ENCODE results near the gene ATP6V1C2. TPM values are rescaled to one million over a fixed set of nuclear protein-coding genes. Genes with fewer than 3 reads are reported as not detected.

Gene ATP6V1C2
- total RNA-seq, 4 donors from 2014 or later, result 2.3 to 17.3 (median 10.6) TPM

GRCh38 chr2:10794876-10795275, 73.4 kb downstream of the ATP6V1C2 start:
- Histone ChIP-seq H3K4me3 (no peak overlapping the region), H3K27me3 (no peaks in the 10 kb centered on the region), H3K9me3 (no peaks in the 10 kb centered on the region), H3K36me3 (peaks cover 15 to 100% (median 15%) of the 10 kb centered on the region in 3 donors), H3K27ac (no peak overlapping the region), H3K4me1 (peaks cover 0 to 6% (median 0%) of the 10 kb centered on the region in 3 donors)
- TF ChIP-seq CTCF (IDR thresholded peaks at IDR 0.05) (no peak), POLR2A (IDR thresholded peaks at IDR 0.05) (no peak)
- DNase-seq, result no peak
- intact Hi-C loops (cut with DNase I), result no loop called here
- WGBS, 2 donors, result 88 to 93% methylated on average over 4 to 5 of the region's 5 CpGs

- Histone ChIP-seq H3K4me1 (peaks cover 0 to 6% (median 0%) of the 10 kb centered on the region in 3 donors), H3K4me3 (no peak overlapping the region), H3K27ac (no peak overlapping the region), H3K27me3 (no peaks in the 10 kb centered on the region), H3K36me3 (peaks cover 13 to 100% (median 16%) of the 10 kb centered on the region in 3 donors), H3K9me3 (no peaks in the 10 kb centered on the region)
- intact Hi-C loops (cut with DNase I), result no loop called here
- 71 to 72% methylated on average over 7 of the region's 7 CpGs for WGBS, 2 donors
- no peak for DNase-seq
- TF ChIP-seq POLR2A (IDR thresholded peaks at IDR 0.05) (no peak), CTCF (IDR thresholded peaks at IDR 0.05) (no peak)
These were observed 74.1 kb downstream of the ATP6V1C2 start for GRCh38 chr2:10795508-10796046.

GRCh38 chr2:10796703-10797102, 75.3 kb downstream of the ATP6V1C2 start:
- no peak overlapping the region for H3K27ac ChIP-seq
- 61 to 96% methylated on average over 2 of the region's 2 CpGs for WGBS, 2 donors

GRCh38 chr2:10798783-10799182, 77.4 kb downstream of the ATP6V1C2 start:
- no peak overlapping the region for H3K4me3 ChIP-seq
- intact Hi-C loops (cut with DNase I), result no loop called here
- WGBS, 2 donors, result 83 to 85% methylated on average over 8 of the region's 8 CpGs
- H3K27me3 ChIP-seq, result no peaks in the 10 kb centered on the region
- no peak for DNase-seq
- H3K36me3 ChIP-seq, result peaks cover 6 to 91% (median 15%) of the 10 kb centered on the region in 3 donors
- no peak for TF ChIP-seq CTCF (IDR thresholded peaks at IDR 0.05)
- TF ChIP-seq POLR2A (IDR thresholded peaks at IDR 0.05), result no peak
- no peak overlapping the region for H3K27ac ChIP-seq
- H3K9me3 ChIP-seq, result no peaks in the 10 kb centered on the region
- H3K4me1 ChIP-seq, result no peaks in the 10 kb centered on the region

More at GRCh38 chr2:10796703-10797102, 75.3 kb downstream of the ATP6V1C2 start:
- DNase-seq, result no peak
- H3K4me1 ChIP-seq, result peaks cover 0 to 6% (median 0%) of the 10 kb centered on the region in 3 donors
- intact Hi-C loops (cut with DNase I), result no loop called here
- H3K9me3 ChIP-seq, result no peaks in the 10 kb centered on the region
- H3K27me3 ChIP-seq, result no peaks in the 10 kb centered on the region
- no peak for TF ChIP-seq CTCF (IDR thresholded peaks at IDR 0.05)
- TF ChIP-seq POLR2A (IDR thresholded peaks at IDR 0.05), result no peak
- peaks cover 13 to 100% (median 20%) of the 10 kb centered on the region in 3 donors for H3K36me3 ChIP-seq
- no peak overlapping the region for H3K4me3 ChIP-seq

GRCh38 chr2:10800163-10800562, 78.7 kb downstream of the ATP6V1C2 start:
- Histone ChIP-seq H3K27ac (no peak overlapping the region), H3K4me3 (no peak overlapping the region), H3K4me1 (no peaks in the 10 kb centered on the region), H3K9me3 (no peaks in the 10 kb centered on the region), H3K36me3 (peaks cover 6 to 77% (median 15%) of the 10 kb centered on the region in 3 donors), H3K27me3 (no peaks in the 10 kb centered on the region)
- WGBS, 2 donors, result 86 to 97% methylated on average over 4 of the region's 4 CpGs
- no peak for DNase-seq
- intact Hi-C loops (cut with DNase I), result no loop called here
- TF ChIP-seq POLR2A (IDR thresholded peaks at IDR 0.05) (no peak), CTCF (IDR thresholded peaks at IDR 0.05) (no peak)
